HG03457 (cell line): ENCODE measurements around the gene FGD1.

Source experiments
- ATAC-seq: cut with Tn5 transposase; IDR thresholded peaks from one replicate; pipeline ENCODE4 v1.9.1; 2021; ENCODE audit warnings: moderate number of reproducible peaks; ENCODE audit not compliant: unreplicated experiment

FGD1 gene

GRCh38 chrX:54473993-54474859 is 21.8 kb downstream of the FGD1 start:
- no peak for ATAC-seq

GRCh38 chrX:54470054-54470760 is 25.8 kb downstream of the FGD1 start:
- ATAC-seq = no peak

GRCh38 chrX:54452920-54453319 is 43.1 kb downstream of the FGD1 start:
- ATAC-seq = no peak

- ATAC-seq = no peak
These were observed 46.1 kb downstream of the FGD1 start for GRCh38 chrX:54449929-54450328.

- ATAC-seq = no peak
These were observed 48.6 kb downstream of the FGD1 start for GRCh38 chrX:54447461-54447860.

- ATAC-seq = no peak
These were observed 50.0 kb downstream of the FGD1 start for GRCh38 chrX:54446084-54446483.

GRCh38 chrX:54444752-54445151 is 51.3 kb downstream of the FGD1 start:
- no peak for ATAC-seq

- no peak for ATAC-seq
These were observed 53.2 kb downstream of the FGD1 start for GRCh38 chrX:54442790-54443189.

GRCh38 chrX:54439960-54440871 is 55.8 kb downstream of the FGD1 start, which contains the start of gene TSR2:
Gene TSR2 (plus strand): TSS chrX:54440404. CDS start chrX:54440422, 18 bp downstream.
- ATAC-seq = peak; percentile 93

GRCh38 chrX:54435121-54435520 is 60.9 kb downstream of the FGD1 start:
- no peak for ATAC-seq

- no peak for ATAC-seq
These were observed 65.5 kb downstream of the FGD1 start for GRCh38 chrX:54430519-54430918.

- no peak for ATAC-seq
These were observed 68.1 kb downstream of the FGD1 start for GRCh38 chrX:54427837-54428424.

GRCh38 chrX:54423161-54423888 is 72.7 kb downstream of the FGD1 start:
- no peak for ATAC-seq

- ATAC-seq = no peak
These were observed 73.9 kb downstream of the FGD1 start for GRCh38 chrX:54422168-54422567.

- no peak for ATAC-seq
These were observed 76.3 kb downstream of the FGD1 start for GRCh38 chrX:54419559-54420302.

GRCh38 chrX:54416965-54417364 is 79.1 kb downstream of the FGD1 start:
- ATAC-seq = no peak

- ATAC-seq = no peak
These were observed 80.3 kb downstream of the FGD1 start for GRCh38 chrX:54415534-54416350.

GRCh38 chrX:54413753-54414152 is 82.3 kb downstream of the FGD1 start:
- no peak for ATAC-seq
